GM19463 (cell line): Measurements from ENCODE around the gene NFATC3.

Experiments used
- ATAC-seq: cut with Tn5 transposase; IDR thresholded peaks from one replicate; pipeline ENCODE4 v1.9.1; 2021; ENCODE audit warnings: mild to moderate bottlenecking, moderate library complexity; ENCODE audit not compliant: unreplicated experiment

NFATC3 gene

GRCh38 chr16:68267612-68268405, 182.6 kb downstream of the NFATC3 start:
- ATAC-seq, result no peak

- no peak for ATAC-seq
Observed at GRCh38 chr16:68269793-68270192, 184.6 kb downstream of the NFATC3 start.

GRCh38 chr16:68270353-68270752, 185.2 kb downstream of the NFATC3 start:
- no peak for ATAC-seq

- ATAC-seq, result no peak
Observed at GRCh38 chr16:68272507-68273209, 187.5 kb downstream of the NFATC3 start.

- no peak for ATAC-seq
Observed at GRCh38 chr16:68273459-68273858, 188.3 kb downstream of the NFATC3 start.

- no peak for ATAC-seq
Observed at GRCh38 chr16:68273896-68274295, 188.7 kb downstream of the NFATC3 start.

GRCh38 chr16:68274441-68274840, 189.3 kb downstream of the NFATC3 start:
- ATAC-seq, result no peak

- peak; percentile 89 for ATAC-seq
Observed at GRCh38 chr16:68275611-68276191, 190.5 kb downstream of the NFATC3 start.

- no peak for ATAC-seq
Observed at GRCh38 chr16:68276223-68276622, 191.1 kb downstream of the NFATC3 start.
